HepG2 (cell line): ENCODE results near the gene THAP5. TPM values are rescaled to one million over a fixed set of nuclear protein-coding genes. Genes with fewer than 3 reads are reported as not detected.

Source experiments
- DPF2 ChIP-seq: sonication (generic); formaldehyde crosslinking; IDR thresholded peaks from 2 replicates; pipeline ENCODE4 v1.4.0; 2020; ENCODE audit warnings: mild to moderate bottlenecking, low read depth, missing genetic modification reagents, borderline replicate concordance
- MEIS2 ChIP-seq: sonication (generic); formaldehyde crosslinking; IDR thresholded peaks from 2 replicates; pipeline ENCODE4 v1.9.0; 2021; ENCODE audit warnings: mild to moderate bottlenecking, missing genetic modification reagents
- MTERF4 ChIP-seq: sonication (generic); formaldehyde crosslinking; IDR thresholded peaks from 2 replicates; pipeline ENCODE4 v1.8.0; 2023; ENCODE audit warnings: mild to moderate bottlenecking, missing genetic modification reagents
- MYPOP ChIP-seq: sonication (generic); formaldehyde crosslinking; IDR thresholded peaks from 2 replicates; pipeline ENCODE4 v1.8.1; 2023; ENCODE audit warnings: mild to moderate bottlenecking, moderate library complexity, missing genetic modification reagents
- NR1H2 ChIP-seq: sonication (generic); formaldehyde crosslinking; IDR thresholded peaks from 2 replicates; pipeline ENCODE4 v1.8.1; 2022; ENCODE audit warnings: low read depth, missing genetic modification reagents, borderline replicate concordance
- NR2C2 ChIP-seq: sonication (generic); formaldehyde crosslinking; IDR thresholded peaks from 2 replicates; pipeline ENCODE4 v1.4.0; 2020; ENCODE audit warnings: missing genetic modification reagents, mild to moderate bottlenecking, moderate library complexity, borderline replicate concordance
- SIX4 ChIP-seq: sonication (generic); formaldehyde crosslinking; IDR thresholded peaks from 2 replicates; pipeline ENCODE4 v1.4.0; 2020; ENCODE audit warnings: missing genetic modification reagents
- SMARCC2 ChIP-seq: fragments of 450-650 bp; IDR thresholded peaks from 2 replicates; pipeline ENCODE4 v1.6.1; 2017; ENCODE audit warnings: antibody characterized with exemption, mild to moderate bottlenecking
- SMYD3 ChIP-seq: sonication (generic); formaldehyde crosslinking; IDR thresholded peaks from 2 replicates; pipeline ENCODE4 v1.8.1; 2023; ENCODE audit warnings: mild to moderate bottlenecking, missing genetic modification reagents
- SRSF1 ChIP-seq: fragments of 200-400 bp; formaldehyde crosslinking; optimal IDR thresholded peaks from 2 replicates; pipeline ENCODE3; 2017; ENCODE audit warnings: mild to moderate bottlenecking, low read depth, low read length, moderate library complexity
- SRY ChIP-seq: sonication (generic); formaldehyde crosslinking; IDR thresholded peaks from 2 replicates; pipeline ENCODE4 v1.8.0; 2022; ENCODE audit warnings: mild to moderate bottlenecking, missing genetic modification reagents
- SUZ12 ChIP-seq: fragments of 150-350 bp; IDR thresholded peaks from 2 replicates; pipeline ENCODE4 v1.6.1; 2014; ENCODE audit warnings: low read depth, low read length
- ZBTB3 ChIP-seq: sonication (generic); formaldehyde crosslinking; IDR thresholded peaks from 2 replicates; pipeline ENCODE4 v1.4.0; 2020; ENCODE audit warnings: low read depth, mild to moderate bottlenecking, moderate library complexity, missing genetic modification reagents, borderline replicate concordance
- ZFP1 ChIP-seq: IDR thresholded peaks from 2 replicates; pipeline ENCODE4 v1.6.1; 2016
- ZNF12 ChIP-seq: sonication (generic); formaldehyde crosslinking; IDR thresholded peaks from 2 replicates; pipeline ENCODE4 v1.5.0; 2020; ENCODE audit warnings: missing genetic modification reagents
- ZNF124 ChIP-seq: sonication (generic); formaldehyde crosslinking; IDR thresholded peaks from 2 replicates; pipeline ENCODE4 v1.4.0; 2020; ENCODE audit warnings: missing genetic modification reagents
- ZNF18 ChIP-seq: sonication (generic); formaldehyde crosslinking; IDR thresholded peaks from 2 replicates; pipeline ENCODE4 v1.8.0; 2022; ENCODE audit warnings: mild to moderate bottlenecking, missing genetic modification reagents; ENCODE audit not compliant: insufficient replicate concordance
- ZNF180 ChIP-seq: sonication (generic); formaldehyde crosslinking; IDR thresholded peaks from 2 replicates; pipeline ENCODE4 v1.4.0; 2020; ENCODE audit warnings: low read depth, missing genetic modification reagents, borderline replicate concordance
- ZNF30 ChIP-seq: sonication (generic); formaldehyde crosslinking; IDR thresholded peaks from 2 replicates; pipeline ENCODE4 v1.5.0; 2020; ENCODE audit warnings: mild to moderate bottlenecking, missing genetic modification reagents
- ZNF335 ChIP-seq: sonication (generic); formaldehyde crosslinking; IDR thresholded peaks from 2 replicates; pipeline ENCODE4 v1.4.0; 2020; ENCODE audit warnings: missing genetic modification reagents
- ZNF354B ChIP-seq: sonication (generic); formaldehyde crosslinking; IDR thresholded peaks from 2 replicates; pipeline ENCODE4 v1.8.0; 2022; ENCODE audit warnings: mild to moderate bottlenecking, missing genetic modification reagents
- ZNF549 ChIP-seq: sonication (generic); formaldehyde crosslinking; IDR thresholded peaks from 2 replicates; pipeline ENCODE4 v1.5.0; 2020; ENCODE audit warnings: missing genetic modification reagents
- ZNF615 ChIP-seq: sonication (generic); formaldehyde crosslinking; IDR thresholded peaks from 2 replicates; pipeline ENCODE4 v1.5.0; 2020; ENCODE audit warnings: mild to moderate bottlenecking, missing genetic modification reagents, borderline replicate concordance
- ZNF678 ChIP-seq: sonication (generic); formaldehyde crosslinking; IDR thresholded peaks from 2 replicates; pipeline ENCODE4 v1.4.0; 2020; ENCODE audit warnings: mild to moderate bottlenecking, missing genetic modification reagents
- ZNF790 ChIP-seq: sonication (generic); formaldehyde crosslinking; IDR thresholded peaks from 2 replicates; pipeline ENCODE4 v1.8.0; 2022; ENCODE audit warnings: missing genetic modification reagents, mild to moderate bottlenecking, borderline replicate concordance
- polyA plus RNA-seq, 8 experiments: library from polyadenylated mRNA; depleted of rRNA in 3 of 8; stranded (reverse) in 7 of 8; unstranded in 1 of 8; fragments of >200 nt; fragmentation: Illumina TruSeq in 4 of 8; extraction: Trizol in 4 of 8; gene quantifications; 2 replicates each; pipeline versions ENCODE4 v1.2.1 to v1.2.3, GENCODE V29; 2011 to 2016; ENCODE audit warnings: low read depth in 4 of 8, missing spikeins in 1 of 8, mixed read lengths in 1 of 8; ENCODE audit not compliant: insufficient read depth in 1 of 8
- total RNA-seq, 5 experiments: library from RNA; depleted of rRNA; stranded (reverse); fragments of >200 nt; fragmentation: Illumina TruSeq; extraction: Trizol; gene quantifications; 2 replicates each; pipeline ENCODE4 v1.2.3, GENCODE V29; 2016; ENCODE audit warnings: low read depth in 1 of 5

The THAP5 gene
- total and polyA plus RNA-seq, 2 of the 13 experiments (the other 11 are each of a cell fraction or from before 2014, with no cell fraction given) = 3.6 to 11.8 TPM

GRCh38 chr7:108525985-108526767 lies 43.3 kb downstream of the THAP5 start, which contains the start of gene PNPLA8 (continued):
- TF ChIP-seq ZNF30 (CRISPR knock-in tag) (no peak), ZFP1 (CRISPR knock-in tag) (no peak), ZNF124 (no peak; the same call in 1 of the 2 replicates), ZNF354B (CRISPR knock-in tag) (no peak), ZBTB3 (no peak; the same call in 1 of the 2 replicates), MTERF4 (no peak; the same call in 1 of the 2 replicates), SRSF1 (peak; percentile 46), ZNF180 (CRISPR knock-in tag) (no peak), ZNF790 (no peak), MYPOP (CRISPR knock-in tag) (peak; percentile 97), ZNF12 (CRISPR knock-in tag) (no peak; the same call in 1 of the 2 replicates), SMYD3 (peak; percentile 72; the same call in 1 of the 2 replicates), ZNF335 (CRISPR knock-in tag) (peak; percentile 29; the same call in 1 of the 2 replicates), ZNF18 (CRISPR knock-in tag) (peak; percentile 82), MEIS2 (CRISPR knock-in tag) (peak; percentile 73), NR2C2 (CRISPR knock-in tag) (peak; percentile 72), SUZ12 (no peak), NR1H2 (CRISPR knock-in tag) (no peak), ZNF549 (CRISPR knock-in tag) (no peak), SRY (CRISPR knock-in tag) (peak; percentile 88; the same call in 1 of the 2 replicates), ZNF678 (CRISPR knock-in tag) (0 out of 2 replicates have a peak, but pooled peaks have one; percentile 44), SIX4 (peak; percentile 22; the same call in 1 of the 2 replicates), DPF2 (CRISPR knock-in tag) (no peak), SMARCC2 (no peak), ZNF615 (CRISPR knock-in tag) (no peak)
